Measurements from ENCODE around the gene MYH9. TPM values are rescaled to one million over a fixed set of nuclear protein-coding genes. Genes with fewer than 3 reads are reported as not detected.

Gene MYH9
- total RNA-seq, 1 experiment from 2014 or later, result 151 TPM

GRCh38 chr22:36358533-36359469 lies 29.0 kb downstream of the MYH9 start:
- Histone ChIP-seq H3K27me3 (no peaks in the 10 kb centered on the region), H3K9me3 (replicated peaks) (no peaks in the 10 kb centered on the region), H3K36me3 (peaks cover 3% of the 10 kb centered on the region; the same call in 1 of the 2 replicates), H3K4me3 (no peak overlapping the region), H3K4me1 (peaks cover 70% of the 10 kb centered on the region), H3K27ac (no peak overlapping the region)
- peak in 1 of 2 experiments; percentile 58 for DNase-seq

GRCh38 chr22:36356708-36357624 lies 30.8 kb downstream of the MYH9 start:
- Histone ChIP-seq H3K4me3 (no peak overlapping the region), H3K4me1 (peaks cover 74% of the 10 kb centered on the region), H3K27me3 (no peaks in the 10 kb centered on the region), H3K9me3 (replicated peaks) (no peaks in the 10 kb centered on the region), H3K27ac (peak overlapping the region; percentile 14; the same call in 1 of the 2 replicates), H3K36me3 (peaks cover 3% of the 10 kb centered on the region; the same call in 1 of the 2 replicates)
- no peak for DNase-seq

GRCh38 chr22:36355894-36356293 lies 31.9 kb downstream of the MYH9 start:
- H3K4me1 ChIP-seq, result peaks cover 74% of the 10 kb centered on the region
- H3K36me3 ChIP-seq, result peaks cover 3% of the 10 kb centered on the region; the same call in 1 of the 2 replicates
- H3K27ac ChIP-seq, result no peak overlapping the region
- DNase-seq, result no peak
- H3K27me3 ChIP-seq, result no peaks in the 10 kb centered on the region
- H3K9me3 ChIP-seq (replicated peaks), result no peaks in the 10 kb centered on the region
- H3K4me3 ChIP-seq, result no peak overlapping the region

- Histone ChIP-seq H3K27ac (peak overlapping the region; percentile 10; the same call in 1 of the 2 replicates), H3K36me3 (peaks cover 3% of the 10 kb centered on the region; the same call in 1 of the 2 replicates), H3K4me3 (no peak overlapping the region), H3K4me1 (peaks cover 73% of the 10 kb centered on the region), H3K27me3 (no peaks in the 10 kb centered on the region), H3K9me3 (replicated peaks) (no peaks in the 10 kb centered on the region)
- DNase-seq, result no peak
Measured at GRCh38 chr22:36355362-36355761, 32.4 kb downstream of the MYH9 start.

GRCh38 chr22:36352803-36353507 lies 34.8 kb downstream of the MYH9 start:
- H3K36me3 ChIP-seq, result peaks cover 3% of the 10 kb centered on the region; the same call in 1 of the 2 replicates
- H3K27ac ChIP-seq, result peak overlapping the region; percentile 78
- no peaks in the 10 kb centered on the region for H3K9me3 ChIP-seq (replicated peaks)
- H3K4me1 ChIP-seq, result peaks cover 60% of the 10 kb centered on the region
- peak; percentile 56 to 73 for DNase-seq
- no peaks in the 10 kb centered on the region for H3K27me3 ChIP-seq
- no peak overlapping the region for H3K4me3 ChIP-seq

- Histone ChIP-seq H3K27ac (peak overlapping the region; percentile 78), H3K36me3 (peaks cover 3% of the 10 kb centered on the region; the same call in 1 of the 2 replicates), H3K27me3 (no peaks in the 10 kb centered on the region), H3K4me3 (no peak overlapping the region), H3K9me3 (replicated peaks) (no peaks in the 10 kb centered on the region), H3K4me1 (peaks cover 53% of the 10 kb centered on the region)
- no peak for DNase-seq
Measured at GRCh38 chr22:36351921-36352802, 35.6 kb downstream of the MYH9 start.

GRCh38 chr22:36350751-36351594 lies 36.8 kb downstream of the MYH9 start:
- Histone ChIP-seq H3K4me1 (peaks cover 46% of the 10 kb centered on the region), H3K4me3 (no peak overlapping the region), H3K27me3 (no peaks in the 10 kb centered on the region), H3K9me3 (replicated peaks) (no peaks in the 10 kb centered on the region), H3K27ac (peak overlapping the region; percentile 78), H3K36me3 (peaks cover 6% of the 10 kb centered on the region)
- DNase-seq, result peak; percentile 85 to 88

- Histone ChIP-seq H3K4me1 (peaks cover 48% of the 10 kb centered on the region), H3K27ac (peak overlapping the region; percentile 78; the same call in 1 of the 2 replicates), H3K27me3 (no peaks in the 10 kb centered on the region)
Measured at GRCh38 chr22:36349726-36350125, 38.0 kb downstream of the MYH9 start.

GRCh38 chr22:36348760-36349159 lies 39.0 kb downstream of the MYH9 start:
- Histone ChIP-seq H3K4me1 (peaks cover 51% of the 10 kb centered on the region), H3K27me3 (no peaks in the 10 kb centered on the region), H3K4me3 (no peak overlapping the region), H3K9me3 (replicated peaks) (no peaks in the 10 kb centered on the region), H3K27ac (no peak overlapping the region), H3K36me3 (peaks cover 10% of the 10 kb centered on the region; the same call in 1 of the 2 replicates)
- DNase-seq, result no peak

More at GRCh38 chr22:36349726-36350125, 38.0 kb downstream of the MYH9 start:
- DNase-seq, result no peak
- no peak overlapping the region for H3K4me3 ChIP-seq
- H3K36me3 ChIP-seq, result peaks cover 10% of the 10 kb centered on the region; the same call in 1 of the 2 replicates
- no peaks in the 10 kb centered on the region for H3K9me3 ChIP-seq (replicated peaks)

- Histone ChIP-seq H3K4me1 (peaks cover 51% of the 10 kb centered on the region), H3K27ac (no peak overlapping the region), H3K27me3 (no peaks in the 10 kb centered on the region), H3K9me3 (replicated peaks) (no peaks in the 10 kb centered on the region), H3K4me3 (no peak overlapping the region), H3K36me3 (peaks cover 21% of the 10 kb centered on the region; the same call in 1 of the 2 replicates)
- DNase-seq, result no peak
Measured at GRCh38 chr22:36347094-36347493, 40.7 kb downstream of the MYH9 start.

- no peaks in the 10 kb centered on the region for H3K9me3 ChIP-seq (replicated peaks)
- H3K27ac ChIP-seq, result peak overlapping the region; percentile 99
- peaks cover 27% of the 10 kb centered on the region for H3K4me1 ChIP-seq
- DNase-seq, result peak; percentile 95 to 98
- H3K36me3 ChIP-seq, result peaks cover 44% of the 10 kb centered on the region
- no peak overlapping the region for H3K4me3 ChIP-seq
- H3K27me3 ChIP-seq, result no peaks in the 10 kb centered on the region
Measured at GRCh38 chr22:36344106-36344827, 43.5 kb downstream of the MYH9 start.

GRCh38 chr22:36343720-36344105 lies 44.1 kb downstream of the MYH9 start:
- no peak overlapping the region for H3K4me3 ChIP-seq
- H3K36me3 ChIP-seq, result peaks cover 50% of the 10 kb centered on the region
- peaks cover 26% of the 10 kb centered on the region for H3K4me1 ChIP-seq
- peak overlapping the region; percentile 99 for H3K27ac ChIP-seq
- no peaks in the 10 kb centered on the region for H3K9me3 ChIP-seq (replicated peaks)
- H3K27me3 ChIP-seq, result no peaks in the 10 kb centered on the region
- peak; percentile 96 to 98 for DNase-seq
